ENCODE data around the gene CD160.

GRCh38 chr1:145729666-145730436 lies 10.6 kb downstream of the CD160 start:
- no peak for TF ChIP-seq GATA3 (IDR thresholded peaks at IDR 0.05; ENCODE audit: low read depth, low read length)
- no peak for TF ChIP-seq GATA2 (IDR thresholded peaks at IDR 0.05; ENCODE audit: low read depth, low read length)
